Calu3 (cell line): Measurements from ENCODE around the gene AGMAT. TPM values are rescaled to one million over a fixed set of nuclear protein-coding genes. Genes with fewer than 3 reads are reported as not detected.

ENCODE experiments used
- BruUV-seq: library from RNA; stranded (reverse); fragments of 400-500 nt; replicated peaks from 2 replicates; lab custom pipeline; 2021; lab: Mats Ljungman, UMichigan
- CTCF ChIA-PET: fragments of 300-600 bp; sonication (Branson Sonifier 250); formaldehyde crosslinking; loops from one replicate; lab custom pipeline; 2022; ENCODE audit warnings: antibody characterized with exemption; lab: Charles Lee
- DNase-seq: peaks from one replicate; pipeline ENCODE4 v3.0.0; 2022
- H3K27ac Mint-ChIP-seq: one replicate; pipeline ENCODE4 v1.8.0; 2022; ENCODE audit warnings: mixed read lengths; ENCODE audit not compliant: unreplicated experiment
- H3K27me3 Mint-ChIP-seq: one replicate; pipeline ENCODE4 v1.8.0; 2022; ENCODE audit warnings: mixed read lengths; ENCODE audit not compliant: unreplicated experiment
- H3K36me3 Mint-ChIP-seq: one replicate; pipeline ENCODE4 v1.8.0; 2022; ENCODE audit warnings: mild to moderate bottlenecking, moderate library complexity, mixed read lengths; ENCODE audit not compliant: insufficient read depth, unreplicated experiment
- H3K4me1 Mint-ChIP-seq: one replicate; pipeline ENCODE4 v1.8.0; 2022; ENCODE audit warnings: mild to moderate bottlenecking, low read depth, mixed read lengths; ENCODE audit not compliant: unreplicated experiment
- H3K4me3 Mint-ChIP-seq: one replicate; pipeline ENCODE4 v1.8.0; 2022; ENCODE audit warnings: mild to moderate bottlenecking, low read depth, moderate library complexity, mixed read lengths; ENCODE audit not compliant: unreplicated experiment
- H3K9me3 Mint-ChIP-seq: one replicate; pipeline ENCODE4 v1.8.0; 2022; ENCODE audit warnings: low read depth, mixed read lengths; ENCODE audit not compliant: unreplicated experiment
- CTCF ChIP-seq: fragments of 200-600 bp; IDR thresholded peaks from one replicate; pipeline ENCODE4 v1.8.0; 2022; ENCODE audit warnings: antibody characterized with exemption; ENCODE audit not compliant: unreplicated experiment
- intact Hi-C: fragments of 100-400 bp; cut with micrococcal nuclease; formaldehyde crosslinking; loops from one replicate; pipeline ENCODE4 v1.10.0; 2022; ENCODE audit not compliant: unreplicated experiment
- total RNA-seq: library from RNA; stranded (reverse); gene quantifications from 2 replicates; pipeline ENCODE4 v1.2.3, GENCODE V29; 2022

The AGMAT gene
- total RNA-seq, 1 experiment from 2014 or later, result 2.5 TPM

GRCh38 chr1:15570861-15571260, 14.0 kb downstream of the AGMAT start:
- CTCF ChIA-PET, result no interaction called here
- no peaks in the 10 kb centered on the region for H3K27me3 Mint-ChIP-seq
- H3K4me1 Mint-ChIP-seq, result no peaks in the 10 kb centered on the region
- no TSS peak for BruUV-seq
- H3K9me3 Mint-ChIP-seq, result no peaks in the 10 kb centered on the region
- intact Hi-C loops, result no loop called here
- H3K27ac Mint-ChIP-seq, result no peak overlapping the region
- no peak for DNase-seq
- H3K36me3 Mint-ChIP-seq, result peaks cover 6% of the 10 kb centered on the region
- H3K4me3 Mint-ChIP-seq, result no peak overlapping the region
- TF ChIP-seq CTCF, result no peak

GRCh38 chr1:15568387-15569073, 16.3 kb downstream of the AGMAT start:
- Mint-ChIP-seq H3K36me3 (peaks cover 11% of the 10 kb centered on the region), H3K4me1 (no peaks in the 10 kb centered on the region), H3K4me3 (no peak overlapping the region), H3K9me3 (no peaks in the 10 kb centered on the region), H3K27me3 (no peaks in the 10 kb centered on the region), H3K27ac (no peak overlapping the region)
- TF ChIP-seq CTCF, result no peak
- no TSS peak for BruUV-seq
- intact Hi-C loops, result no loop called here
- CTCF ChIA-PET, result no interaction called here
- no peak for DNase-seq

GRCh38 chr1:15559189-15559810, 25.6 kb downstream of the AGMAT start:
- no peak overlapping the region for H3K27ac Mint-ChIP-seq
- H3K36me3 Mint-ChIP-seq, result peaks cover 24% of the 10 kb centered on the region
- H3K4me1 Mint-ChIP-seq, result no peaks in the 10 kb centered on the region
- TF ChIP-seq CTCF, result no peak
- intact Hi-C loops, result no loop called here
- CTCF ChIA-PET, result no interaction called here
- no peak overlapping the region for H3K4me3 Mint-ChIP-seq
- DNase-seq, result no peak
- H3K27me3 Mint-ChIP-seq, result no peaks in the 10 kb centered on the region
- H3K9me3 Mint-ChIP-seq, result no peaks in the 10 kb centered on the region
- no TSS peak for BruUV-seq

- Mint-ChIP-seq H3K27ac (no peak overlapping the region), H3K9me3 (no peaks in the 10 kb centered on the region), H3K36me3 (peaks cover 19% of the 10 kb centered on the region), H3K4me1 (no peaks in the 10 kb centered on the region), H3K4me3 (no peak overlapping the region), H3K27me3 (no peaks in the 10 kb centered on the region)
- TF ChIP-seq CTCF, result no peak
- no peak for DNase-seq
- intact Hi-C loops, result no loop called here
- CTCF ChIA-PET, result no interaction called here
- BruUV-seq, result no TSS peak
These were observed 26.3 kb downstream of the AGMAT start for GRCh38 chr1:15558516-15558915.
